ENCODE measurements around the gene CACNA2D3.

DNA sequence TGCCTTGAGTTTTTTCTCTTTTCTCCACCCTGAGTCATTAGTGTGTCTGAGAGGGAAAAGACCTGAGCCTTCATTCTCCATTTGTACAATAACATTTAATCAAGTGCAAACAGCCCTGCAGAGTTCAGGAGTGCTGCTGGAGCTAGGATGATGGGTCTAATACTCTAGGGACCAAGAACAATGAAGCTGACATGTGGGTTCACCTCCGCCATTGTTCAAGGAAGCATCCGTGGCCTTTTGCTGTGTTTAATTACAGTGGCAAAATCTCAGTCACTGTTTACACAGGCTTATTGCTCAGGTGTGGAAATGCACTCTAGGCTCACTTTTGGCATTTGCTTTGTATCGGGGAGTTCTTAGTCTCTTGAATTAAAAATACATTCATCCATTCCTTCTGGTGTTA, 545.9 kb downstream of the CACNA2D3 start:
- TF ChIP-seq NR2F2 (IDR thresholded peaks at IDR 0.05) (no peak), FOXA1 (IDR thresholded peaks at IDR 0.05) (no peak), JUND (IDR thresholded peaks at IDR 0.05) (no peak)
- TF ChIP-seq, protein P1, sequence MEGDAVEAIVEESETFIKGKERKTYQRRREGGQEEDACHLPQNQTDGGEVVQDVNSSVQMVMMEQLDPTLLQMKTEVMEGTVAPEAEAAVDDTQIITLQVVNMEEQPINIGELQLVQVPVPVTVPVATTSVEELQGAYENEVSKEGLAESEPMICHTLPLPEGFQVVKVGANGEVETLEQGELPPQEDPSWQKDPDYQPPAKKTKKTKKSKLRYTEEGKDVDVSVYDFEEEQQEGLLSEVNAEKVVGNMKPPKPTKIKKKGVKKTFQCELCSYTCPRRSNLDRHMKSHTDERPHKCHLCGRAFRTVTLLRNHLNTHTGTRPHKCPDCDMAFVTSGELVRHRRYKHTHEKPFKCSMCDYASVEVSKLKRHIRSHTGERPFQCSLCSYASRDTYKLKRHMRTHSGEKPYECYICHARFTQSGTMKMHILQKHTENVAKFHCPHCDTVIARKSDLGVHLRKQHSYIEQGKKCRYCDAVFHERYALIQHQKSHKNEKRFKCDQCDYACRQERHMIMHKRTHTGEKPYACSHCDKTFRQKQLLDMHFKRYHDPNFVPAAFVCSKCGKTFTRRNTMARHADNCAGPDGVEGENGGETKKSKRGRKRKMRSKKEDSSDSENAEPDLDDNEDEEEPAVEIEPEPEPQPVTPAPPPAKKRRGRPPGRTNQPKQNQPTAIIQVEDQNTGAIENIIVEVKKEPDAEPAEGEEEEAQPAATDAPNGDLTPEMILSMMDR (IDR thresholded peaks at IDR 0.05; ENCODE audit: low read depth, low read length, missing input control), result no peak
- TF ChIP-seq, protein P2, sequence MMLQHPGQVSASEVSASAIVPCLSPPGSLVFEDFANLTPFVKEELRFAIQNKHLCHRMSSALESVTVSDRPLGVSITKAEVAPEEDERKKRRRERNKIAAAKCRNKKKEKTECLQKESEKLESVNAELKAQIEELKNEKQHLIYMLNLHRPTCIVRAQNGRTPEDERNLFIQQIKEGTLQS (IDR thresholded peaks at IDR 0.05), result no peak
- TF ChIP-seq, protein P3, sequence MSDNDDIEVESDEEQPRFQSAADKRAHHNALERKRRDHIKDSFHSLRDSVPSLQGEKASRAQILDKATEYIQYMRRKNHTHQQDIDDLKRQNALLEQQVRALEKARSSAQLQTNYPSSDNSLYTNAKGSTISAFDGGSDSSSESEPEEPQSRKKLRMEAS (IDR thresholded peaks at IDR 0.05), result no peak
